Astrocyte of the cerebellum (primary cell): ENCODE measurements around the gene KREMEN1.
A peak's percentile ranks its signal among the peaks of the same experiment; 100 is the strongest.

Experiments used
- DNase-seq: peaks from one replicate; pipeline ENCODE4 v3.0.0-alpha.2; 2011; ENCODE audit warnings: low read depth
- H3K4me3 ChIP-seq: 2 replicates; pipeline ENCODE4 v1.5.1; 2011; ENCODE audit warnings: mild to moderate bottlenecking, low read depth, low read length, moderate library complexity
- in situ Hi-C: cut with HindIII; loops from 2 replicates; pipeline ENCODE4 v1.10.0; 2017; ENCODE audit warnings: low sequenced_read_pairs
- TF ChIP-seq, protein P1 (sequence below): IDR thresholded peaks from 2 replicates; pipeline ENCODE4 v1.5.1; 2012; ENCODE audit warnings: low read length, low read depth, moderate library complexity, mild to moderate bottlenecking; ENCODE audit errors: missing control alignments

KREMEN1 gene

DNA sequence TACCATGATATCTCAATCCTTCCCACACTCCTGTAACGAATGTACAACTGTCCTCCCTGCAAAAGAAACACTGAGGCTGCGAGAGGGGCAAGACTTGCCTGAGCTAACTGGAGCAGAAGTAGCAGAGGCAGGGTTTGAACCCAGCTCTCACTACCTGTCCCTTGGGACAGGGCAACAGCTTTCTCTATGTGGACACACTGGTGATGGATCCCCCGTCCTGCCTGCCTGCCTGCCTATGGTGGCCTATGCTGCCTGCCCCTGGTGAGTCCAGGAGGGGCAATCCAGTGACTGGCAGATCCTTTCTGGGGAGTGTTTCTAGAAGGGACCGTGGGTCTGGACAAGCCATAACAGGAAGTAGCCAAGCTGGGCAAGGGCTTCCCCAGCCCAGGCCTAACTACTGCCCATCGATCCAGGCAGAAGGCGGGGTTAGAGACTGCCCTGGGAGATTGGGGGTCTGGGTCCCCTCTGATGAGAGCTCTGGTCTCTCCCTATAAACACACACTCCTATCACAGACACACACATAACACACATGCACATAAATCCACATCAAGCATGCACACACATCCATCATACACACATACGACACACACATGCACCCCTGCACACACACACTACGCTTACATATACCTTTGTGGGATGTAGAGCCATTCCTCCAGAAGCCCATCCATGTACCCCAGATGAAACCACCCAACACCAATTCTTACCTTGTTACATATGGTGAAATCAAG lies 131.8 kb downstream of the KREMEN1 start:
- TF ChIP-seq, protein P1, sequence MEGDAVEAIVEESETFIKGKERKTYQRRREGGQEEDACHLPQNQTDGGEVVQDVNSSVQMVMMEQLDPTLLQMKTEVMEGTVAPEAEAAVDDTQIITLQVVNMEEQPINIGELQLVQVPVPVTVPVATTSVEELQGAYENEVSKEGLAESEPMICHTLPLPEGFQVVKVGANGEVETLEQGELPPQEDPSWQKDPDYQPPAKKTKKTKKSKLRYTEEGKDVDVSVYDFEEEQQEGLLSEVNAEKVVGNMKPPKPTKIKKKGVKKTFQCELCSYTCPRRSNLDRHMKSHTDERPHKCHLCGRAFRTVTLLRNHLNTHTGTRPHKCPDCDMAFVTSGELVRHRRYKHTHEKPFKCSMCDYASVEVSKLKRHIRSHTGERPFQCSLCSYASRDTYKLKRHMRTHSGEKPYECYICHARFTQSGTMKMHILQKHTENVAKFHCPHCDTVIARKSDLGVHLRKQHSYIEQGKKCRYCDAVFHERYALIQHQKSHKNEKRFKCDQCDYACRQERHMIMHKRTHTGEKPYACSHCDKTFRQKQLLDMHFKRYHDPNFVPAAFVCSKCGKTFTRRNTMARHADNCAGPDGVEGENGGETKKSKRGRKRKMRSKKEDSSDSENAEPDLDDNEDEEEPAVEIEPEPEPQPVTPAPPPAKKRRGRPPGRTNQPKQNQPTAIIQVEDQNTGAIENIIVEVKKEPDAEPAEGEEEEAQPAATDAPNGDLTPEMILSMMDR: no peak
- in situ Hi-C loops: loop anchor here (5.0 kb wide), 1 partner anchor 92 kb away; no protein-coding TSS in a partner anchor
- no peak overlapping the region for H3K4me3 ChIP-seq
- DNase-seq: no peak

DNA sequence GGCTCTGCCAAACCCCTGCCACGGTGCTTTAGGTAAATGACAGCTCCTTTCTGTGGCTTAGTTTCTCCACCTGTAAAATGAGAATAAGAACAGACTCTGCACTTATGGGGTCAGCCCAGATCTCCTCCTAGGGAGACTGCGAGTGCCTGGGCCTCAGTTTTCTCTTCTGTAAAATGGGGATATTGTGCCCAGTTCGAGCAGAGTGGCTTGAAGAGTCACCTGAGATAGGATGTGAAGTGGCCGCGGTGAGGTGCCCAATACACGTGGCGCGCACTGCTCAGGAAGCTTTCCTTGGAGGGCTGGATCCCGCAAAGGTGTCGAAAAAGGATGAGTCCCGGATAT lies 132.4 kb downstream of the KREMEN1 start:
- no peak for DNase-seq
- TF ChIP-seq, protein P1: no peak
- in situ Hi-C loops: loop anchor here (5.0 kb wide), 1 partner anchor 93 kb away; no protein-coding TSS in a partner anchor
- peak overlapping the region; percentile 47 for H3K4me3 ChIP-seq

- H3K4me3 ChIP-seq: peak within 1 kb of the TSS; percentile 47
- in situ Hi-C loops: loop anchor here (5.0 kb wide), 1 partner anchor 93 kb away; no protein-coding TSS in a partner anchor
- TF ChIP-seq, protein P1: peak; percentile 26
- DNase-seq: no peak
Observed at GRCh38 chr22:29205594-29206371, 132.9 kb downstream of the KREMEN1 start, which contains the start of gene EMID1. EMID1 (plus strand) TSS chr22:29205896; CDS start chr22:29206039, 143 bp downstream.

DNA sequence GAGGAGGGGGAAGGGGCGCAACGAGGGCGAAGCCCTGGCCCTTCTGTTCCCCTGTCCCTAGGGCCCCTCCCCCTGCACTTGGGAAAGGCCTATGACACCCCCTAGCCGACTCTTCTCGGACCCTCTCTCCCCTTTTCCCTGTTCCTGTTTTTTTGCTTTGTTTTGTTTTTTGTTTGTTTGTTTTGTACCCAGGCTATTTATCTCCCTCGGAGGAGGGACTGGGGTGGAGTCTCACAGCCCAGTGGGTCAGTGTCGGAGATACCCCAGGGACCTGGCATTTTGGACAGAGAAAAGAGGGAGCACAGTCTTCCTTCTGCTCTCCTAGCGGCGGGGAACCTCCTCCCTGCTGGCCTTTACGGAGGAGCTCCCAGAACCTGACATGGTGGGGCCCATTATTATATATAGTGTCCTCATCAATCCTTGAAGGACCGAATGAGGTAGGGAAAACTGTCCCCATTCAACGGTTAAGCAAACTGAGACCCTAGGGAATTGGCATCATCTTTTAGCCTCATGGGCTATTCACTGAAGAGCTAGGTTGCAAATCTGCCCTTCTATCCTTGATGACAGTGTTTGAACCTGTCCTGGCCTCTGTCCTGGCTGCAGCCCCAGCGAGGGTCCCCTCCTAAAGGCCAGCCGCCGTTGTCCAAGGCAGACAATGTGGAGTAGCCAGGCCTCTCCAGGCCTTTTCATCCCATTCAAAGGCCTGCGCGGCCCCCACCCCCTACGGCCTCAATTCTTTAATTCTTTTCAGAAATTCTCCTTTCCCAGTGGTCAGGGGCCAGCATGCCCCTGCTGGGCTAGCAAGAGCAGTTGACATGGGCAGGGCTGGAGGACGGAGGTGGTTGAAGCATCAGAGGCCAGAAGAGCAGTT lies 133.8 kb downstream of the KREMEN1 start:
- DNase-seq: no peak
- in situ Hi-C loops: loop anchor here (5.0 kb wide), 1 partner anchor 94 kb away; no protein-coding TSS in a partner anchor
- TF ChIP-seq, protein P1: no peak
- H3K4me3 ChIP-seq: peak overlapping the region; percentile 47

DNA sequence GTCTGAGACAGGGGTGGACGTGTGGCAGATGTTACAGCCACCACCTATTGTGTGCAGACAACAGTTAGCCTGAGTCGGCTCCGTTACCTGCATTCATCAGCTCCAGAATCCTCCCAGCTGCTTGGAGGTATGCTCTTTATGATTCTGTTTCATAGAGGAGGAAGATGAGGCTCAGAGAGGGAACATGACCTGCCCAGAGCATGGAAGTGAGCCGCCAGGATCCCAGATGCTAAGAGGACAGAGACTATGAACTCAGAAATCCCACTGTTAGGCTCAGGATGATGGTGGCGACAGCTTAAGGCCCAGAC lies 134.4 kb downstream of the KREMEN1 start:
- DNase-seq: no peak
- H3K4me3 ChIP-seq: no peak overlapping the region
- TF ChIP-seq, protein P1: no peak
- in situ Hi-C loops: loop anchor here (5.0 kb wide), 1 partner anchor 95 kb away; no protein-coding TSS in a partner anchor
